Chondrocyte (in vitro differentiated cells): ENCODE data around the gene COPB1. TPM values are rescaled to one million over a fixed set of nuclear protein-coding genes. Genes with fewer than 3 reads are reported as not detected.
A peak's percentile ranks its signal among the peaks of the same experiment; 100 is the strongest.

Source experiments
- DNase-seq: peaks from one replicate; pipeline ENCODE4 v3.0.0; 2021; ENCODE audit warnings: mixed read lengths, low spot score
- H3K27ac Mint-ChIP-seq: one replicate; pipeline ENCODE4 v1.8.0; 2021; ENCODE audit warnings: mild to moderate bottlenecking, moderate library complexity, mixed read lengths; ENCODE audit not compliant: unreplicated experiment
- H3K27me3 Mint-ChIP-seq: 2 replicates; pipeline ENCODE4 v1.8.0; 2021; ENCODE audit warnings: low read depth, mixed read lengths
- H3K36me3 Mint-ChIP-seq: 2 replicates; pipeline ENCODE4 v1.8.0; 2021; ENCODE audit warnings: low read depth, mixed read lengths
- H3K4me1 Mint-ChIP-seq: 2 replicates; pipeline ENCODE4 v1.8.0; 2021; ENCODE audit warnings: low read depth, mild to moderate bottlenecking, mixed read lengths
- H3K4me3 Mint-ChIP-seq: one replicate; pipeline ENCODE4 v1.8.0; 2021; ENCODE audit warnings: mild to moderate bottlenecking, moderate library complexity, mixed read lengths; ENCODE audit not compliant: unreplicated experiment
- H3K9me3 Mint-ChIP-seq: 2 replicates; pipeline ENCODE4 v1.8.0; 2021; ENCODE audit warnings: low read depth, mixed read lengths
- long read RNA-seq: library from polyadenylated mRNA; stranded (forward); transcript quantifications from one replicate; pipeline ENCODE4 v2.0.0, GENCODE V29; 2021
- total RNA-seq: library from RNA; stranded (reverse); gene quantifications from 3 replicates; pipeline ENCODE4 v1.2.1, GENCODE V29; 2021
- TF ChIP-seq, protein P1 (sequence below): fragments of 200-600 bp; sonication (generic); IDR thresholded peaks from 2 replicates; pipeline ENCODE4 v1.5.0; 2021; ENCODE audit warnings: antibody characterized with exemption, mild to moderate bottlenecking, moderate library complexity

Gene COPB1
- total RNA-seq = 168 to 194 TPM (median 170 TPM) in 3 replicates
- long read RNA-seq, transcript COPB1-201 (22 exons, 3,481 nt) = minor isoform, 25 of 474 reads
- long read RNA-seq, transcript COPB1-202 (22 exons, 3,382 nt) = major isoform, 296 of 474 reads
- long read RNA-seq, partial matches to known transcripts = 11 of 474 reads
- long read RNA-seq, other reads (novel, unspliced or antisense) = 142 of 474 reads

DNA sequence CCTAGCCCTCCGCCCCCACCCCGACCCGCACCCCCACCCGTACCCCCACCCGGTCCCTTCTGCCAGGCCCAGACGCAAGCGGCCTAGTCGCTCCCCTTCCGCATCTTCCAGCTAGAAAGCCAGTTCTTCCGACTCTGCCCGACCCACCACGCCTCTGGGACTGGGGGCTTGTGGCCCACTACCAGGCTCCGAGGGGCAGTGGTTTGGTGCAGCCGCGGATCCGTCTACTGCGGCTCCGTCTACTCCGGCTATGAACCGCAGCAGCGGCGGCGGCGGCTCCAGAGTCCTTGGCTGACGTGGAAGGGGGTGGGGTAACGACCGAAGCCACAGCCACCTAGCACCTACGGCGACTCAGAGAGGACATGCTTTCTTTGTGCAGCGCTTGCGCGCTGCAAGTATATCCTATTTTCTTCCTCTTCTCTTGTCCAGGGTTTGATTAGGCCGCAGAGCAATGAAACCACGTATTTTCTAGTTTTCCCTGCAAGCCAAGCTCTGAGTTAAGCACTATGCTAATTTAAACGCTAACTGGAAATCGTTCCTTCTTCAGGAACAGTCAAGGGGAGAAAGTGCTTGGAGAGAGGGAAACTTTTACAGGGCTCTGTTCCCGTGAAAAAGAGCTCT, at the start of gene COPB1:
Gene COPB1 (minus strand): TSS at position 252 of the 621 bp plus-strand sequence. CDS start 883 bp downstream, outside the sequence.
- peaks cover 32% of the 10 kb centered on the region for H3K36me3 Mint-ChIP-seq
- H3K4me3 Mint-ChIP-seq = peak within 1 kb of the TSS; percentile 98
- H3K9me3 Mint-ChIP-seq = peaks cover 5% of the 10 kb centered on the region
- H3K4me1 Mint-ChIP-seq = peaks cover 58% of the 10 kb centered on the region
- TF ChIP-seq, protein P1, sequence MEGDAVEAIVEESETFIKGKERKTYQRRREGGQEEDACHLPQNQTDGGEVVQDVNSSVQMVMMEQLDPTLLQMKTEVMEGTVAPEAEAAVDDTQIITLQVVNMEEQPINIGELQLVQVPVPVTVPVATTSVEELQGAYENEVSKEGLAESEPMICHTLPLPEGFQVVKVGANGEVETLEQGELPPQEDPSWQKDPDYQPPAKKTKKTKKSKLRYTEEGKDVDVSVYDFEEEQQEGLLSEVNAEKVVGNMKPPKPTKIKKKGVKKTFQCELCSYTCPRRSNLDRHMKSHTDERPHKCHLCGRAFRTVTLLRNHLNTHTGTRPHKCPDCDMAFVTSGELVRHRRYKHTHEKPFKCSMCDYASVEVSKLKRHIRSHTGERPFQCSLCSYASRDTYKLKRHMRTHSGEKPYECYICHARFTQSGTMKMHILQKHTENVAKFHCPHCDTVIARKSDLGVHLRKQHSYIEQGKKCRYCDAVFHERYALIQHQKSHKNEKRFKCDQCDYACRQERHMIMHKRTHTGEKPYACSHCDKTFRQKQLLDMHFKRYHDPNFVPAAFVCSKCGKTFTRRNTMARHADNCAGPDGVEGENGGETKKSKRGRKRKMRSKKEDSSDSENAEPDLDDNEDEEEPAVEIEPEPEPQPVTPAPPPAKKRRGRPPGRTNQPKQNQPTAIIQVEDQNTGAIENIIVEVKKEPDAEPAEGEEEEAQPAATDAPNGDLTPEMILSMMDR = peak; percentile 9
- peak; percentile 96 for DNase-seq
- peak within 1 kb of the TSS; percentile 99 for H3K27ac Mint-ChIP-seq
- no peaks in the 10 kb centered on the region for H3K27me3 Mint-ChIP-seq

GRCh38 chr11:14547440-14547839, 47.8 kb upstream of the COPB1 start:
- no peak overlapping the region for H3K4me3 Mint-ChIP-seq
- H3K36me3 Mint-ChIP-seq = no peaks in the 10 kb centered on the region
- TF ChIP-seq, protein P1 = no peak
- no peaks in the 10 kb centered on the region for H3K4me1 Mint-ChIP-seq
- peaks cover 3% of the 10 kb centered on the region for H3K27me3 Mint-ChIP-seq
- no peak overlapping the region for H3K27ac Mint-ChIP-seq
- no peak for DNase-seq
- no peaks in the 10 kb centered on the region for H3K9me3 Mint-ChIP-seq

DNA sequence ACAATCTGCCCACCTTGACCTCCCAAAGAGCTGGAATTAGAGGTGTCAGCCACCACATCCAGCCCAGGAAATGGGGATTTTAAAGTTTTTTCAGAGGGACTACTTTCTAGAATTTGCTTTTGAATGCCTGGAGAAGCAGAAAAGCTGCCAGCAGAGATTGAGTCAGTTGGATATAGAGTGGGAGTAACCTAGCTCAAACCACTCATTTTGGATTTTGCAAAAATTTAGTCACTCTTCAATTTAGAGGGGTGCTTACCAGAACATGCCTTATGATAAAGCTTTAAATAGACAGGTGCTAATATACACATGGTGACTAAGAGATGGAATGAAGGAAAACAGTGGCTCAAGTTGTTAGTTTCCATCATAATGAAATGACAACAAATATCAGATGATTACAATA, 47.1 kb upstream of the COPB1 start:
- Mint-ChIP-seq H3K4me3 (no peak overlapping the region), H3K4me1 (no peaks in the 10 kb centered on the region)

DNA sequence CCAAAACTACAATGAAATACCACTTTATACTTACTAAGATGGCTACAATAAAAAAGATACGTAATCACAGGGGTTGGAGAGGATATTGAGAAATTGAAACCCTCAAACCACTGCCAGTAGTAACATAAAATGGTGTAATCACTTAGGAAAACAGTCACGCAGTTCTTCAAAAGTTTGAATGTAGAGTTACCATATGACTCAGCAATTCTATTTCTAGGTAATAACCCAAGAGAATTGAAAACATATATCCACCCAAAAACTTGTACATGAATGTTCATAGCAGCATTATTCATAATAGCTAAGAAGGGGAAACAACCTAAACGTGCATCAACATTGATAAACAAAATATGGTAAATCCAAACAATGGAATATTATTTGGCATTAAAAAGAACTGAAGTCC, 45.0 kb upstream of the COPB1 start:
- no peaks in the 10 kb centered on the region for H3K27me3 Mint-ChIP-seq
- DNase-seq = no peak
- H3K27ac Mint-ChIP-seq = no peak overlapping the region
- H3K4me3 Mint-ChIP-seq = no peak overlapping the region
- TF ChIP-seq, protein P1 = no peak
- H3K9me3 Mint-ChIP-seq = no peaks in the 10 kb centered on the region
- H3K4me1 Mint-ChIP-seq = no peaks in the 10 kb centered on the region
- H3K36me3 Mint-ChIP-seq = no peaks in the 10 kb centered on the region

More for the DNA sequence above, 47.1 kb upstream of the COPB1 start:
- Mint-ChIP-seq H3K27me3 (no peaks in the 10 kb centered on the region), H3K36me3 (no peaks in the 10 kb centered on the region), H3K27ac (no peak overlapping the region), H3K9me3 (no peaks in the 10 kb centered on the region)
- TF ChIP-seq, protein P1 = no peak
- DNase-seq = no peak

DNA sequence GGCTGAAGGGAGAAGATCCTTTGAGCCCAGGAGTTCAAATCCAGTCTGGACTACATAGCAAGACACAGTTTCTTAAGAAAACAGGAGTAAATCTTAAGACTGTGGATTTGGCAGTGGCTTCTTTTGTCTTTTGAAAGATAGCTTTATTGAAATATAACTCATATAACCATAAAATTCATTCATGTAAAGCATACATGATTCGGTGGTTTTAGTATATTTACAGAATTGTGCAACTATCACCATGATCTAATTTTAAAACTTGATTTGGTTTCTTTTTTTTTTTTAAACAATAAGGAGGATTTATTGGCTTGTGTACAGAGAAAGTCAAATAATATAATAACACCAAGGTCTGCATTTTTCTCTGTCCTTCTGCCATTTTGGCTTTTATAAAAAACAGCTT, 43.6 kb upstream of the COPB1 start:
- Mint-ChIP-seq H3K27me3 (no peaks in the 10 kb centered on the region), H3K9me3 (no peaks in the 10 kb centered on the region), H3K27ac (no peak overlapping the region), H3K4me3 (no peak overlapping the region), H3K36me3 (no peaks in the 10 kb centered on the region), H3K4me1 (no peaks in the 10 kb centered on the region)
- TF ChIP-seq, protein P1 = no peak
- DNase-seq = no peak
